Subcutaneous abdominal adipose tissue (tissue), 5 donors: ENCODE data around the gene RNF114.

Source experiments
- H3K27ac ChIP-seq: one replicate; pipeline ENCODE4 v1.7.0; 2013; ENCODE audit warnings: low read depth, mild to moderate bottlenecking, inconsistent platforms, low read length, moderate library complexity
- H3K27me3 ChIP-seq, 5 donors: one replicate each; pipeline ENCODE4 v1.7.0; 2013; ENCODE audit warnings: low read length in 5 of 5, inconsistent platforms in 1 of 5; ENCODE audit not compliant: control insufficient read depth in 5 of 5, insufficient read depth in 4 of 5
- H3K36me3 ChIP-seq, 5 donors: one replicate each; pipeline ENCODE4 v1.7.0; 2013; ENCODE audit warnings: low read length in 5 of 5; ENCODE audit not compliant: control insufficient read depth in 5 of 5, insufficient read depth in 5 of 5
- H3K4me1 ChIP-seq, 5 donors: one replicate each; pipeline ENCODE4 v1.7.0; 2013; ENCODE audit warnings: low read length in 5 of 5, mild to moderate bottlenecking in 3 of 5, moderate library complexity in 1 of 5; ENCODE audit not compliant: control insufficient read depth in 5 of 5, insufficient read depth in 5 of 5
- H3K4me3 ChIP-seq, 5 donors: one replicate each; pipeline ENCODE4 v1.7.0; 2013; ENCODE audit warnings: low read length in 5 of 5, low read depth in 1 of 5
- H3K9ac ChIP-seq, 5 donors: one replicate each; pipeline ENCODE4 v1.7.0; 2013; ENCODE audit warnings: low read length in 5 of 5, mild to moderate bottlenecking in 4 of 5, moderate library complexity in 3 of 5
- H3K9me3 ChIP-seq, 5 donors: one replicate each; pipeline ENCODE4 v1.7.0; 2013; ENCODE audit warnings: low read length in 5 of 5; ENCODE audit not compliant: control insufficient read depth in 5 of 5
- donor health status: healthy.
- donor health status: healthy.
- donor health status: healthy.
- donor health status: healthy.
- donor health status: healthy.

RNF114 gene

DNA sequence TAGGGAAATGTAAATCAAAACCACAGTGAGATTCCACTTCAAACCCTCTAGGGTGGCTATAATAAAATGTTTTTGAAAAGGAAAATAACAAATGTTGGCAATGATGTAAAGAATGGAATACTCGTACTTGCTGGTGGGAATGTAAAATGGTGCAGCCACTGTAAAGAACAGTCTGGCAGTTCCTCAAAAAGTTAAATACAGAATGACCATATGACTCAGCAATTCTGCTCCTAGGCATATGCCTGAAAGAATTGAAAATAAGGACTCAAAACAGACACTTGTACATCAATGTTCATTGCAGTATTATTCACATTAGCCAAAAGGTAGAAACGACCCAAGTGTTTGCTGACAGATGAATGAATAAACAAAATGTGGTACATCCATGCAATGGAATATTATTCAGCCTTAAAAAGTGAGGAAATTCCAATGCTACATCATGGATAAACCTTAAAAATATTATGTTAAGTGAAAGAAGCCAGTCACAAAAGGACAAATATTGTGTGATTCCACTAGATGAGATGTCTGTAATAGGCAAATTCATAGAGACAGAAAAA, 10.2 kb upstream of the RNF114 start:
- no peak overlapping the region for H3K4me3 ChIP-seq
- no peaks in the 10 kb centered on the region for H3K4me1 ChIP-seq
- H3K27ac ChIP-seq: no peak overlapping the region
- peaks cover 0 to 4% (median 0%) of the 10 kb centered on the region in 5 donors for H3K27me3 ChIP-seq
- no peak overlapping the region for H3K9ac ChIP-seq
- no peaks in the 10 kb centered on the region for H3K9me3 ChIP-seq
- no peaks in the 10 kb centered on the region for H3K36me3 ChIP-seq

- Histone ChIP-seq H3K4me3 (no peak overlapping the region), H3K27ac (no peak overlapping the region), H3K9ac (no peak overlapping the region), H3K36me3 (no peaks in the 10 kb centered on the region), H3K4me1 (no peaks in the 10 kb centered on the region), H3K9me3 (no peaks in the 10 kb centered on the region), H3K27me3 (peaks cover 0 to 2% (median 0%) of the 10 kb centered on the region in 5 donors)
Measured at GRCh38 chr20:49928411-49929141, 7.6 kb upstream of the RNF114 start.

DNA sequence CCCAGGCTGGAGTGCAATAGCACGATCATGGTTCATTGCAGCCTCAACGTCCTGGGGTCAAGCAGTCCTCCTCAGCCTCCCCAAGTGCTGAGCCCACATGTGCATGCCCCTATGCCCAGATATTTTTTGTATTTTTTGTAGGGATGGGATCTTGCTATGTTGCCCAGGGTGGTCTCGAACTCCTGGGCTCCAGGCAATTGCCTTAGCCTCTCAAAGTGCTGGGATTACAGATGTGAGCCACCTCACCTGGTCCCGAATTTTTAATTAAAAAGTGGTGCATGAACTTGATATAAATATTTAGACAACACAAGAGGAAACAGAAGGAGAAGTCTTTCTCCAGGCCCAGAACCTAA, 7.1 kb upstream of the RNF114 start:
- H3K4me3 ChIP-seq: no peak overlapping the region
- H3K9ac ChIP-seq: no peak overlapping the region

GRCh38 chr20:49935746-49936152, 448 bp upstream of the RNF114 start:
- Histone ChIP-seq H3K4me1 (peaks cover 8 to 45% (median 38%) of the 10 kb centered on the region in 5 donors), H3K27ac (no peak overlapping the region), H3K36me3 (peaks cover 0 to 5% (median 0%) of the 10 kb centered on the region in 5 donors), H3K27me3 (no peaks in the 10 kb centered on the region), H3K9ac (peak overlapping the region in 3 of 5 donors; percentile 39 to 76 (median 72)), H3K9me3 (no peaks in the 10 kb centered on the region), H3K4me3 (peak overlapping the region; percentile 55 to 94 (median 87))

More for the DNA sequence above, 7.1 kb upstream of the RNF114 start:
- H3K27me3 ChIP-seq: peaks cover 0 to 2% (median 0%) of the 10 kb centered on the region in 5 donors
- no peak overlapping the region for H3K27ac ChIP-seq
- H3K36me3 ChIP-seq: no peaks in the 10 kb centered on the region
- H3K4me1 ChIP-seq: no peaks in the 10 kb centered on the region
- no peaks in the 10 kb centered on the region for H3K9me3 ChIP-seq

GRCh38 chr20:49937027-49937929, 1.1 kb downstream of the RNF114 start:
- peak overlapping the region; percentile 73 to 94 (median 91) for H3K9ac ChIP-seq
- peaks cover 8 to 49% (median 41%) of the 10 kb centered on the region in 5 donors for H3K4me1 ChIP-seq
- peak overlapping the region; percentile 83 to 94 (median 91) for H3K4me3 ChIP-seq
- H3K27ac ChIP-seq: peak overlapping the region; percentile 58
- H3K27me3 ChIP-seq: no peaks in the 10 kb centered on the region
- H3K9me3 ChIP-seq: no peaks in the 10 kb centered on the region
- peaks cover 4 to 18% (median 12%) of the 10 kb centered on the region in 5 donors for H3K36me3 ChIP-seq

DNA sequence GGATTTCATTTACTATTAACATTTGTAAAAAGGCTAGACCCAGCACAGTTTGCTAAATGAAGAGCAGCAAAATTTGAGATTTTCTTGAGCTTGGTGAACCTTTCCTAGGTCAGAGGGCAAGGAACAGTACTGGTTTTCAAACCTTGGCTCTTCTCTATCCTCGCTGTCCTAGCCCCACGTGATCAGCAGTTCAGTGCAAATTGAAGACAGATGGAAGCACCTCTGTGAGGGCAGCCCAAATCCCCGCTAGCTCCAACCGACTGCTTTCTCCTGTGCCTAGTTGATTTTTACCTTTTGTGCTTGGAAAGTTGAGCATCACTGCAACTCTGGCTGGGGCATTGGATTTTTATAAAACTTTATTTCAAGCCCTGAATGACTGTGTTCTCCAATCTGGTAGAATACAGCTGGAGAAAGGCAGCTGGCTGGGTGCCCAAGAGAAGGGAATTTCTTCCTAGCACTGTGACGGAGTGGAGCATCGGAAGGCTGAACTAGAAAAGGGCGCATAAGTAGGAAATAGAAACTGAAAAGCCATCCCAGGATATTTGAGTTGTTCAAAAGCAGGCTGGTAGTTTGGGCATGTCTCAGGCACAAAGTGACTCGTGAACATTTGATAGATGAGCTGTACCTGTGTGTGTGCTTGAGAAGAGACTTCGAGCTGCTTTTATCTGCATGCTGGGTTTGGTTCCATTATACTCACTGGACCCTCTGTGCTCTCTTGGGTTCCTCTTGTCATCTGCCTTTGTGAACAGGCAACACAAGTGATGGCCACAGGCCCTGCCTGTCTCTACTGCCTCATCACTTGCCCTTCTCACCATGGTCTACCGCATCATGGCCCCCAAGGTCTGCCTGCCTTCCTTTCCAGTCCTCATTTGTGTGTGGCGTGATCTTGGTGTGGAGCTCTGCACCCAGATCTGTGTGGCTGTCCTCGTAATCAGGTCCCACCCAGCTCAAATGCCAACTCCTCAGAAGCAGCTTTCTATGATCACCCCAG, 2.3 kb downstream of the RNF114 start:
- peak overlapping the region; percentile 58 for H3K27ac ChIP-seq
- H3K36me3 ChIP-seq: peaks cover 4 to 26% (median 18%) of the 10 kb centered on the region in 5 donors
- peak overlapping the region; percentile 83 to 94 (median 91) for H3K4me3 ChIP-seq
- H3K9ac ChIP-seq: peak overlapping the region in 3 of 5 donors; percentile 1 to 91 (median 50)
- peaks cover 8 to 49% (median 41%) of the 10 kb centered on the region in 5 donors for H3K4me1 ChIP-seq
- H3K27me3 ChIP-seq: no peaks in the 10 kb centered on the region
- no peaks in the 10 kb centered on the region for H3K9me3 ChIP-seq

GRCh38 chr20:49941456-49941855, 5.3 kb downstream of the RNF114 start:
- Histone ChIP-seq H3K27ac (no peak overlapping the region), H3K4me3 (no peak overlapping the region), H3K4me1 (peaks cover 8 to 44% (median 33%) of the 10 kb centered on the region in 5 donors), H3K36me3 (peaks cover 13 to 46% (median 34%) of the 10 kb centered on the region in 5 donors), H3K27me3 (no peaks in the 10 kb centered on the region), H3K9ac (no peak overlapping the region), H3K9me3 (no peaks in the 10 kb centered on the region)

- H3K9me3 ChIP-seq: no peaks in the 10 kb centered on the region
Measured at GRCh38 chr20:49942303-49942702, 6.1 kb downstream of the RNF114 start.

GRCh38 chr20:49942942-49943341, 6.7 kb downstream of the RNF114 start:
- Histone ChIP-seq H3K36me3 (peaks cover 21 to 56% (median 41%) of the 10 kb centered on the region in 5 donors), H3K27ac (no peak overlapping the region), H3K27me3 (no peaks in the 10 kb centered on the region), H3K9ac (no peak overlapping the region), H3K4me3 (no peak overlapping the region), H3K4me1 (peaks cover 0 to 31% (median 20%) of the 10 kb centered on the region in 5 donors), H3K9me3 (no peaks in the 10 kb centered on the region)

More at GRCh38 chr20:49942303-49942702, 6.1 kb downstream of the RNF114 start:
- no peak overlapping the region for H3K27ac ChIP-seq
- peaks cover 4 to 38% (median 26%) of the 10 kb centered on the region in 5 donors for H3K4me1 ChIP-seq
- no peak overlapping the region for H3K4me3 ChIP-seq
- H3K9ac ChIP-seq: no peak overlapping the region
- H3K27me3 ChIP-seq: no peaks in the 10 kb centered on the region
- H3K36me3 ChIP-seq: peaks cover 18 to 53% (median 38%) of the 10 kb centered on the region in 5 donors
